GM19238 (cell line): ENCODE data around the gene C6orf136.
A peak's percentile ranks its signal among the peaks of the same experiment; 100 is the strongest.

Source experiments
- DNase-seq: peaks from one replicate; pipeline ENCODE4 v3.0.0; 2011; ENCODE audit warnings: low spot score; ENCODE audit not compliant: insufficient read length

C6orf136 gene

GRCh38 chr6:30646450-30647241, at the start of gene C6orf136:
Gene C6orf136 (plus strand): TSS chr6:30647133. CDS start chr6:30647232, 99 bp downstream.
- DNase-seq = peak; percentile 94

DNA sequence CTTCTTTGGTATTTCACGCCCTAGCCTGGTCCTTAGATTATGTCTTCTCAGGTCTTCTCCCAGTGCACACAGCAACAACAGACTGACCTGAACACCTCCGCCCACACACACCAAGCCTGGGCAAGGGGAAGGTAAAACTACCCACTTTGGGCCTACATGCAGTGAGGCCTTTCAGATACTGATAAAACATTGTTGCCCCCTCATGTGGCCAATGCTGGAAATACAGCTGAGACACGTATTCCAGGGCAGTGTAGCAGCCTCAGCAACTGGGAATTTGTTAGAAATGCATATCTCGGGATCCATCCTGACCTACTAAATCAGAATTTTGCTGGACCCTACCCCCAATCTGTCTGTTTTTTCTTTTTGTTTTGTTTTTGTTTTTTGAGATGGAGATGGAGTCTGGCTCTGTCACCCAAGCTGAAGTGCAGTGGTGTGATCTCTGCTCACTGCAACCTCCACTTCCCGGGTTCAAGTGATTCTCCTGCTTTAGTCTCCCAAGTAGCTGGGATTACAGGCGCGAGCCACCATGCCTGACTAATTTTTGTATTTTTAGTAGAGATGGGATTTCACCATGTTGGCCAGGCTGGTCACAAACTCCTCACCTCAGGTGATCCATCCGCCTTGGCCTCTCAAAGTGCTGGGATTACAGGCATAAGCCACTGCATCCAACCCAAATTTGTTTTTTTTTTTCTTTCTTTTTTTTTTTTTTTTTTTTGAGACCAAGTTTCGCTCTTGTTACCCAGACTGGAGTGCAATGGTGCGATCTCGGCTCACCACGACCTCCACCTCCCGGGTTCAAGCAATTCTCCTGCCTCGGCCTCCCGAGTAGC, 49.4 kb upstream of the C6orf136 start:
- peak; percentile 47 for DNase-seq

GRCh38 chr6:30598912-30599624, 47.9 kb upstream of the C6orf136 start:
- no peak for DNase-seq

- DNase-seq = no peak
Observed at GRCh38 chr6:30599625-30600324, 47.2 kb upstream of the C6orf136 start.

GRCh38 chr6:30600451-30600961, 46.4 kb upstream of the C6orf136 start:
- DNase-seq = no peak

DNA sequence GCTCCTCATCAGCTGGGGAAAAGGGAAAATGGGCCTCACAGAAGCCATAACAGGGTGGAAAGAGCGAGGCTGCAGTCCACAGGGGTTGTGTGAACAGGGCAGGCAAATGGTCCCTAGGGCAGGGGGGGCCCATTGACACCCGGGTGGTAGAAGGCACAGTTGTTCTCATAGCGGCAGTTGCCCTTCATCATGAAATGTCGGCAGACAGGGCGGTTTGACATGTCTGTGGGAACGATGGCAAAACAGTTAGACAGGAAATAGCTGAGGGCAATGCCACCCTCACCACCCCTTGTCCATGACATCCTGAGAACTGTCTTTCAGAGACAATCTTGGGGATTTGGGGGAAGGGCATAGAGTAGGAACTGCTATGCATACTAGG, 45.5 kb upstream of the C6orf136 start:
- no peak for DNase-seq

GRCh38 chr6:30601815-30602641, 44.9 kb upstream of the C6orf136 start:
- DNase-seq = no peak

DNA sequence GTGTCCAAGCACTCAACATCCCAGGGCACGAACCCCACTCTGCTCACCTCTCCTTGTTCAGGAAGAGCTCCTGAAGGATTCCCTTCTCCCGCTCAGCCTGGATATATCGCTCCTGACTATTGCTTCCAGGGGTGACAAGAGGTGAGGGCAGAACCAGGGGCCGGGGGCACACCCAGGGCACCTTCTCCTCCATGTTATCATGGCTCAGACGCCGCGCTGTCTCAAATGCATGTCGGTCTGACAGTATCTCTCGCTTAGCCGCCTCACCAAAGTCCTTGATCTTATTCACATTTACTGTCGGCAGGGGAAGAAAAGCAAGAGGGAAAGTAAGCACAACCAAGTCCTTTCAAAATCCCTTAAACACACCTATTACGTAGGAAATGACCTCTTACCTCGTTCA, 43.0 kb upstream of the C6orf136 start:
- no peak for DNase-seq

GRCh38 chr6:30610065-30610464, 36.9 kb upstream of the C6orf136 start:
- DNase-seq = no peak

- no peak for DNase-seq
Observed at GRCh38 chr6:30611150-30611855, 35.6 kb upstream of the C6orf136 start.

DNA sequence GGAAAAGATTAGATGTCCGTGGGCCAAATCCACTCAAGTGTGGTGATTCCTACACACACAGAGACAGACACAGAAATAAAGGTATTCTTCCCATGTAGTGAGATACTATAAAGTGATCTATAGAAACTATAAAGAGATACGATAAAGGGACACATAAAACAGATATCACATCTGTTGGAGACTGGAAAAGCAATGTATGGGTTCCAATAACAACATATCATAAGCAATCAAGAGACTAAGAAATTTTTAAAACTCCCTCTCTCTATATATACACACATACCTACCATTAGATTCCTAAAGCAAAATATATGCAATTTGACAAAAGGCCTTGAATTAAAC, 35.1 kb upstream of the C6orf136 start:
- no peak for DNase-seq

GRCh38 chr6:30612213-30612612, 34.7 kb upstream of the C6orf136 start:
- DNase-seq = no peak

- no peak for DNase-seq
Observed at GRCh38 chr6:30612687-30613248, 34.2 kb upstream of the C6orf136 start.

DNA sequence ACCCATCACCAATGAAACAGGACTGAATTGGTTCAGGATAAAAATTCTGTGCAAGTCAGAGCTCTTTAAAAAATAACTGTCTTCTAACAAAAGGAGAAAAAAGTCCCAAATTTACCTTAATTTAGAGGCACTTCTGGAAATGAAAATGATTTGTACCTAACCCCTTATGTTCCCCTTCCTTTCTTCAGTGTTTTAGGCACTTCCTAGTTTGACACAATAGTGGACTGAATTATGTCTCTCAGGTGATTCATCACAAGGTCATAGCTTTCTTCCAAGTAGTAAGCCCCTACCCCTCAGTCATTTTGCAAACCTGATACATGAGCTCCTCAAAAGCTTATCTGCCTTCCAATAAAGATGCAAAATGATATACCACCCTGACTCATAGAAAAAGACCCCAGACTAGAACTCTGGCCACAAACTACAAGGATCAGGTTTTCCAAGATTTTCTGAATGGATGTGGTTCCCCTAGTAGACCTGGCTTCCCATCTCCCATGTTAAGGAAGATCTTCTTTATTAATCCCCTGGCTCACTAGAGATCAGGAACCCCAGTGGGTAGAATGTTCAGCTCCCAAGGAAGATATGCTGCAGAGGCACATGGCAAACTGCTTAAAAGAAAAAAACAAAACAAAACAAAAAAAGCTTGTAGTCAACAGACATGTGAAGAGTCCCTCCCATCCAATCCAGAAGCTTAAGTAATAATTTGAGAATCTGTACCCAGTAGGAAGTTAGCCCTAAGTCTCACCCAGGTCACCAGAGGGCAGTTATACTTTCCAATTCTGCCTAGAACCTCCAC, 33.5 kb upstream of the C6orf136 start:
- no peak for DNase-seq

GRCh38 chr6:30614044-30614842, 32.7 kb upstream of the C6orf136 start:
- no peak for DNase-seq

- peak; percentile 63 for DNase-seq
Observed at GRCh38 chr6:30614843-30615218, 32.1 kb upstream of the C6orf136 start.

DNA sequence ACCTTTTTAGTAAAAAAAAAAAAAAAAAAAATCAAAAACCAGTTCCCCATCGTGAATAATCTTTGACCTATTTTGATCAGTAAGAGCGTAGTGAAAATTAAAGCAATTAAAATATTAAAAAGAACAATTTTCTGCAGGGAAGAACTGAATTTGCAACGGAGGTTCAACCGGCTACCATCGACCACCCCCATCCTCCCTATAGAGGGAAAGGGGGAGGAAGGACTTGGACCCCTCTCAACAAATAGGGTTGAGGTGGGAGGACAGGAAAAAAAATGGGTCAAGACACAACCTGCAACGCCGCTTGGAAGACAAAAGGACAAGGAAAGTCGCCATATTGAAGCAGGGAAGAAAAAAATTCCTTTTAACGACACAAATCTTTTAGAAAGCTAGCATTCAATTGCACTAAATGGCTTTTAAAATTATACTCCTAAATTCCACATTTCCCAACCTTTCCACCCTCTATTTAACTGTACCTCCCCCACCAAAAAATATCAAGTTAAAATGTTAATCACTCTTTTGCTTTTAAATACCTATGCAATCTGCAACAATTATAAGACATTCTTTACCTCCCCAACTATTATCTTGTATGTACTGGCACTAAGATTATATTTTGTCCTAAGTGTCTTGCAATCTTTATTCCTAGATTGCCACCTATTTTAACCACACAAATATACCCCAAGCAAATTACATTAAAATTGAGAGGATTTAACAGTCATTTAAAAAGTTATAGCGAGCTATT, 31.5 kb upstream of the C6orf136 start:
- DNase-seq = no peak
